Right lobe of liver (tissue), 6 donors: ENCODE results near the gene LAMB2. TPM values are rescaled to one million over a fixed set of nuclear protein-coding genes. Genes with fewer than 3 reads are reported as not detected.

Experiments used
- ATAC-seq, 4 donors: fragments of 200-7000 bp; cut with Tn5 transposase; one replicate each; pipeline ENCODE4 v1.9.1; 2020; ENCODE audit warnings: mild to moderate bottlenecking in 4 of 4, moderate library complexity in 4 of 4
- DNase-seq, 3 donors: peaks; one replicate each; pipeline ENCODE4 v3.0.0-alpha.2; 2020
- H3K27ac ChIP-seq, 3 donors: fragments of 200-600 bp; one replicate each; pipeline ENCODE4 v1.8.0; 2022
- H3K27me3 ChIP-seq, 2 donors: fragments of 200-600 bp; one replicate each; pipeline ENCODE4 v1.8.0; 2022
- H3K36me3 ChIP-seq, 4 donors: fragments of 200-600 bp; sonication (generic) in 1 of 4; one replicate each; pipeline versions ENCODE4 v1.5.1 to v1.8.0; 2017 to 2022; ENCODE audit warnings: control low read depth in 1 of 4
- H3K4me1 ChIP-seq, 4 donors: fragments of 200-600 bp; sonication (generic) in 1 of 4; one replicate each; pipeline versions ENCODE4 v1.5.1 to v1.8.0; 2017 to 2022; ENCODE audit warnings: control low read depth in 1 of 4
- H3K4me3 ChIP-seq, 3 donors: fragments of 200-600 bp; one replicate each; pipeline ENCODE4 v1.8.0; 2022
- H3K9me3 ChIP-seq, 4 donors: fragments of 200-600 bp; sonication (generic) in 1 of 4; one replicate each; pipeline versions ENCODE4 v1.5.1 to v1.8.0; 2017 to 2022; ENCODE audit warnings: control low read depth in 1 of 4
- CTCF ChIP-seq, 4 donors: fragments of 200-600 bp in 3 of 4; fragments of 450-650 bp in 1 of 4; IDR thresholded peaks; one replicate each; pipeline versions ENCODE4 v1.5.1 to v1.8.0; 2016 to 2022; ENCODE audit warnings: antibody characterized with exemption in 4 of 4, mild to moderate bottlenecking in 2 of 4
- POLR2A ChIP-seq: fragments of 450-650 bp; IDR thresholded peaks from one replicate; pipeline ENCODE4 v1.6.1; 2017; ENCODE audit warnings: antibody characterized with exemption, mild to moderate bottlenecking
- WGBS: methylation state at CpG from one replicate; pipeline ENCODE4 v1.1.6; 2018; ENCODE audit warnings: low coverage, low lambda C conversion rate; ENCODE audit not compliant: insufficient coverage; ENCODE audit errors: missing lambda C conversion rate; 5-methylcytosine and 5-hydroxymethylcytosine counted together
- intact Hi-C, 2 donors: fragments of 100-400 bp; cut with DNase I; formaldehyde crosslinking; loops; one replicate each; pipeline versions ENCODE4 v1.11.2 to v1.14.1; 2022
- total RNA-seq, 6 experiments: library from RNA; depleted of rRNA in 2 of 6; stranded (reverse); fragments of >200 nt in 2 of 6; fragmentation: NEBNext Ultra II Directional in 3 of 6; extraction: Animal tissue kit (Norgen Biotek cat#: 25700) in 3 of 6; gene quantifications; one replicate each; pipeline versions ENCODE4 v1.1.0 to v1.2.4, GENCODE V29; 2016 to 2023
- donor health status: DM: no; HTN: yes; CAD: no.
- donor health status: DM: no; HTN: no; CAD: no.
- donor health status: DM: no; HTN: no; CAD: no.
- donor health status: DM: no; HTN: yes; CAD: no.
- donor health status: DM: no; HTN: yes; CAD: no.

The LAMB2 gene
- total RNA-seq, 6 experiments from 2014 or later = 129 to 192 (median 163) TPM

- TF ChIP-seq CTCF (IDR thresholded peaks at IDR 0.05) = no peak
- TF ChIP-seq POLR2A = no peak
- no peak for ATAC-seq
- no CpG with 5 or more reads among the region's 3 CpGs for WGBS
- no peak for DNase-seq
- Histone ChIP-seq H3K27me3 (no peaks in the 10 kb centered on the region), H3K9me3 (no peaks in the 10 kb centered on the region), H3K36me3 (peaks cover 14 to 61% (median 31%) of the 10 kb centered on the region in 4 donors), H3K4me1 (peaks cover 0 to 11% (median 6%) of the 10 kb centered on the region in 4 donors), H3K27ac (peak overlapping the region in 1 of 3 donors; percentile 78), H3K4me3 (peak overlapping the region in 1 of 3 donors; percentile 95)
- intact Hi-C loops = no loop called here
These were observed 13.4 kb downstream of the LAMB2 start for GRCh38 chr3:49119439-49119838.

- Histone ChIP-seq H3K36me3 (peaks cover 15 to 61% (median 32%) of the 10 kb centered on the region in 4 donors), H3K27me3 (no peaks in the 10 kb centered on the region), H3K27ac (no peak overlapping the region), H3K4me1 (peaks cover 0 to 11% (median 6%) of the 10 kb centered on the region in 4 donors), H3K4me3 (no peak overlapping the region), H3K9me3 (no peaks in the 10 kb centered on the region)
- DNase-seq = no peak
- 54% methylated on average over 2 of the region's 10 CpGs for WGBS
- intact Hi-C loops = no loop called here
- no peak for TF ChIP-seq POLR2A
- TF ChIP-seq CTCF (IDR thresholded peaks at IDR 0.05) = no peak
- ATAC-seq = no peak
These were observed 13.8 kb downstream of the LAMB2 start for GRCh38 chr3:49119036-49119435.

- intact Hi-C loops = no loop called here
- WGBS = 86% methylated on average over 8 of the region's 14 CpGs
These were observed 20.6 kb downstream of the LAMB2 start for GRCh38 chr3:49112262-49112661.

GRCh38 chr3:49111347-49111746 lies 21.5 kb downstream of the LAMB2 start:
- TF ChIP-seq CTCF (IDR thresholded peaks at IDR 0.05) = no peak
- DNase-seq (no peak), ATAC-seq (no peak)
- Histone ChIP-seq H3K4me1 (no peaks in the 10 kb centered on the region), H3K27me3 (no peaks in the 10 kb centered on the region), H3K4me3 (no peak overlapping the region), H3K9me3 (no peaks in the 10 kb centered on the region), H3K27ac (no peak overlapping the region), H3K36me3 (peaks cover 10 to 90% (median 49%) of the 10 kb centered on the region in 4 donors)
- intact Hi-C loops = no loop called here
- WGBS = 66% methylated on average over 5 of the region's 6 CpGs

More at GRCh38 chr3:49112262-49112661, 20.6 kb downstream of the LAMB2 start:
- DNase-seq = no peak
- ATAC-seq = no peak
- H3K27ac ChIP-seq = no peak overlapping the region
- no peaks in the 10 kb centered on the region for H3K9me3 ChIP-seq
- H3K36me3 ChIP-seq = peaks cover 11 to 98% (median 54%) of the 10 kb centered on the region in 4 donors
- H3K4me3 ChIP-seq = no peak overlapping the region
- TF ChIP-seq POLR2A (no peak), CTCF (IDR thresholded peaks at IDR 0.05) (no peak)
- no peaks in the 10 kb centered on the region for H3K4me1 ChIP-seq
- H3K27me3 ChIP-seq = no peaks in the 10 kb centered on the region

- intact Hi-C loops = no loop called here
- Histone ChIP-seq H3K36me3 (peaks cover 4 to 84% (median 46%) of the 10 kb centered on the region in 4 donors), H3K4me3 (no peak overlapping the region), H3K27ac (no peak overlapping the region), H3K9me3 (no peaks in the 10 kb centered on the region), H3K4me1 (no peaks in the 10 kb centered on the region), H3K27me3 (no peaks in the 10 kb centered on the region)
- WGBS = 89% methylated on average over 9 of the region's 13 CpGs
- DNase-seq = no peak
- TF ChIP-seq POLR2A (no peak), CTCF (IDR thresholded peaks at IDR 0.05) (no peak)
- ATAC-seq = no peak
These were observed 22.1 kb downstream of the LAMB2 start for GRCh38 chr3:49110780-49111179.
